ENCODE results near the gene ARL6IP1. TPM values are rescaled to one million over a fixed set of nuclear protein-coding genes. Genes with fewer than 3 reads are reported as not detected.

Gene ARL6IP1
- polyA plus RNA-seq, 2 of the 4 experiments (the other 2 are of a cell fraction): 459 to 479 TPM

DNA sequence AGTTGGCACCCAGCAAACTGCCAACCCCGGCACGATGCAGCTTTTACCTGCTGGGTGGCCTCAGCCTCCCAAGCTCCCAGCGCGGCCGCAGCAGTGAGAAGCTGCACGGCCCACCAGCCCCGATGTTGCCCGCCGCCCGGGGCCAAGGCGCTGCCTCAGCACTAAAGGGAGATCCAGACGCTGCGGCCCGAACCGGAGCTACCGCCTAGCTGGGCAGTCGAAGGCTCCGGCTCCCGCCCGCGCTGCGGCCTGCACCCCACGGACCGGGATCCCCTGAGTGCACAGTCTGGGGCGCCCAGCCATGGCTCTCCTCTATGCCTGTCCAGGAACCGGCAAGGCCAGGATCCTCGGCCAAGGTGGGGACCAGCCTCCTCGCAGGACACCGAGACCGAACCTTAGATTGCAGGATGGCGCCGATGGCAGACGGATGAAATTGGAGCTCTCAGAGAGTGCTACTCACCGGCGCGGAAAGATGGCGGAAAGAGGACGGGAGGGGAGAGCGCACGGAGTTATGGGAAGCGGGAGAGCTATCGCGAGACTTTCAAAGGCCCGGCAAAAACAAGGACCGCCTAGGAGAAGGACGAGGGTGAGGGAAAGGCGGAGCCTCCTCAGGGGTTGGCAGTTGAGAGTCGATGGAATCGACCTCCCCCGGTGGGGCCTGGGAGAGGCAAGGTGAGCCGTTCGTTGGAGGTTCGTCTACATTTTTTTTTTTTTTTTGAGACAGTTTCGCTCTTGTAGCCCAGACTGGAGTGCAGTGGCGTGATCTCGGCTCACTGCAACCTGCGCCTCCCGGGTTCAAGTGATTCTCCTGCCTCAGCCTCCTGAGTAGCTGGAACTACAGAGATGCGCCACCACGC lies 11.3 kb downstream of the ARL6IP1 start, which contains the start of gene RPS15A (continued):
- no peak for TF ChIP-seq ATOH8 (CRISPR knock-in tag; IDR thresholded peaks at IDR 0.05; ENCODE audit: low read depth)
- peak; percentile 61; the same call in 1 of the 2 replicates for TF ChIP-seq TFCP2L1 (CRISPR knock-in tag; IDR thresholded peaks at IDR 0.05)
- peak; percentile 97 for TF ChIP-seq BCL3 (IDR thresholded peaks at IDR 0.05)
- TF ChIP-seq POLR2A (IDR thresholded peaks at IDR 0.05; ENCODE audit: low read length): peak; percentile 88
- no peak for TF ChIP-seq CTCF (IDR thresholded peaks at IDR 0.05)
- TF ChIP-seq NPAS2 (CRISPR knock-in tag; IDR thresholded peaks at IDR 0.05; ENCODE audit: borderline replicate concordance): no peak
- TF ChIP-seq, protein P1, sequence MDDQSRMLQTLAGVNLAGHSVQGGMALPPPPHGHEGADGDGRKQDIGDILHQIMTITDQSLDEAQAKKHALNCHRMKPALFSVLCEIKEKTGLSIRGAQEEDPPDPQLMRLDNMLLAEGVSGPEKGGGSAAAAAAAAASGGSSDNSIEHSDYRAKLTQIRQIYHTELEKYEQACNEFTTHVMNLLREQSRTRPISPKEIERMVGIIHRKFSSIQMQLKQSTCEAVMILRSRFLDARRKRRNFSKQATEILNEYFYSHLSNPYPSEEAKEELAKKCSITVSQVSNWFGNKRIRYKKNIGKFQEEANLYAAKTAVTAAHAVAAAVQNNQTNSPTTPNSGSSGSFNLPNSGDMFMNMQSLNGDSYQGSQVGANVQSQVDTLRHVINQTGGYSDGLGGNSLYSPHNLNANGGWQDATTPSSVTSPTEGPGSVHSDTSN (IDR thresholded peaks at IDR 0.05): no peak
- peak; percentile 64 for TF ChIP-seq GATA3 (IDR thresholded peaks at IDR 0.05; ENCODE audit: borderline replicate concordance)
- no peak for TF ChIP-seq TP53 (CRISPR knock-in tag; IDR thresholded peaks at IDR 0.05)
- TF ChIP-seq CHD2 (IDR thresholded peaks at IDR 0.05; ENCODE audit: low read length, partially characterized antibody): peak; percentile 90
- no peak for TF ChIP-seq FOSL2 (IDR thresholded peaks at IDR 0.05)
- 0 out of 2 replicates have a peak, but pooled peaks have one; percentile 19 for TF ChIP-seq FOSL2 (CRISPR knock-in tag; IDR thresholded peaks at IDR 0.05)
- TF ChIP-seq SMC3 (IDR thresholded peaks at IDR 0.05): no peak
- TF ChIP-seq, protein P2, sequence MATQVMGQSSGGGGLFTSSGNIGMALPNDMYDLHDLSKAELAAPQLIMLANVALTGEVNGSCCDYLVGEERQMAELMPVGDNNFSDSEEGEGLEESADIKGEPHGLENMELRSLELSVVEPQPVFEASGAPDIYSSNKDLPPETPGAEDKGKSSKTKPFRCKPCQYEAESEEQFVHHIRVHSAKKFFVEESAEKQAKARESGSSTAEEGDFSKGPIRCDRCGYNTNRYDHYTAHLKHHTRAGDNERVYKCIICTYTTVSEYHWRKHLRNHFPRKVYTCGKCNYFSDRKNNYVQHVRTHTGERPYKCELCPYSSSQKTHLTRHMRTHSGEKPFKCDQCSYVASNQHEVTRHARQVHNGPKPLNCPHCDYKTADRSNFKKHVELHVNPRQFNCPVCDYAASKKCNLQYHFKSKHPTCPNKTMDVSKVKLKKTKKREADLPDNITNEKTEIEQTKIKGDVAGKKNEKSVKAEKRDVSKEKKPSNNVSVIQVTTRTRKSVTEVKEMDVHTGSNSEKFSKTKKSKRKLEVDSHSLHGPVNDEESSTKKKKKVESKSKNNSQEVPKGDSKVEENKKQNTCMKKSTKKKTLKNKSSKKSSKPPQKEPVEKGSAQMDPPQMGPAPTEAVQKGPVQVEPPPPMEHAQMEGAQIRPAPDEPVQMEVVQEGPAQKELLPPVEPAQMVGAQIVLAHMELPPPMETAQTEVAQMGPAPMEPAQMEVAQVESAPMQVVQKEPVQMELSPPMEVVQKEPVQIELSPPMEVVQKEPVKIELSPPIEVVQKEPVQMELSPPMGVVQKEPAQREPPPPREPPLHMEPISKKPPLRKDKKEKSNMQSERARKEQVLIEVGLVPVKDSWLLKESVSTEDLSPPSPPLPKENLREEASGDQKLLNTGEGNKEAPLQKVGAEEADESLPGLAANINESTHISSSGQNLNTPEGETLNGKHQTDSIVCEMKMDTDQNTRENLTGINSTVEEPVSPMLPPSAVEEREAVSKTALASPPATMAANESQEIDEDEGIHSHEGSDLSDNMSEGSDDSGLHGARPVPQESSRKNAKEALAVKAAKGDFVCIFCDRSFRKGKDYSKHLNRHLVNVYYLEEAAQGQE (IDR thresholded peaks at IDR 0.05): peak; percentile 80
- TF ChIP-seq JUNB (IDR thresholded peaks at IDR 0.05): no peak
- TF ChIP-seq MAZ (IDR thresholded peaks at IDR 0.05; ENCODE audit: borderline replicate concordance, low read depth, low read length): 0 out of 2 replicates have a peak, but pooled peaks have one; percentile 16
- no peak for TF ChIP-seq KDM1A (IDR thresholded peaks at IDR 0.05; ENCODE audit: low read depth)

DNA sequence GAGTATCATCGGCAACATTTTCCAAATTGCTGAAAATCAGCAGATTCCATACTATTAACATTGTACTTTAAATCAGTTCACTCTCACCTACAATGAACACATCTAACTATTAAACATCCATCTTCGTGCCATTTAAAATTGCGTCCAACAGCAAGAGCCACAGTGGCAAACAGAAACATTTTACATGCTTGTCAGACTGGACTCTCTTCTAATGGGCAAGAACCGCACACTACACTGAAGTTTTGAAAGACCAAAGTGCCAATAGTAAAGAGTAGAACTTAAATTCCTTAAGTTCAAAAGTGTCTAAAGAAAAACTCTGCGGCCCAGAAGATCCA lies 11.9 kb downstream of the ARL6IP1 start:
- peak overlapping the region; percentile 99 for H3K4me3 ChIP-seq
- under 1% methylated on average over 5 of the region's 5 CpGs for WGBS (ENCODE audit: missing lambda C conversion rate)
- CTCF ChIA-PET: interaction anchor here (1.0 to 5.7 kb wide), 2 partner anchors 12 to 180 kb away, joined by 3 to 52 read pairs; partner anchors contain the start of gene ARL6IP1
- H3K9me3 ChIP-seq: no peaks in the 10 kb centered on the region
- no peak for DNase-seq (ENCODE audit: low read depth in 1 of 2, low spot score in 1 of 2)
- H3K4me2 ChIP-seq: peak overlapping the region; percentile 82
- peaks cover 44% of the 10 kb centered on the region for H3K4me1 ChIP-seq
- POLR2A ChIA-PET: interaction anchor here (10.3 kb wide), 1 partner anchor 11 kb away, joined by 208 read pairs; the partner anchor contains the start of gene ARL6IP1
- H3K27ac ChIP-seq: peak overlapping the region; percentile 95 to 100
- TF ChIP-seq NR3C1 (IDR thresholded peaks at IDR 0.05) (no peak), BCL3 (IDR thresholded peaks at IDR 0.05) (no peak), POLR2AphosphoS2 (conservative IDR thresholded peaks at IDR 0.05; ENCODE audit: low read length) (0 out of 2 replicates have a peak, but pooled peaks have one; percentile 39), RNF2 (IDR thresholded peaks at IDR 0.05; ENCODE audit: borderline replicate concordance, low read depth) (no peak), EHMT2 (IDR thresholded peaks at IDR 0.05; ENCODE audit: low read depth) (no peak)
- FAIRE-seq: no peak
- no peak for ATAC-seq
